D721Med (cell line): ENCODE results near the gene IQSEC2.

Experiments
- DNase-seq: peaks from one replicate; pipeline ENCODE4 v3.0.0; 2011; ENCODE audit warnings: low spot score; ENCODE audit not compliant: insufficient read length
- FAIRE-seq: peaks from 2 replicates; lab custom pipeline; 2011; peaks lifted over from hg19 to GRCh38; lab: Jason Lieb, UNC
- TF ChIP-seq, protein P1 (sequence below): IDR thresholded peaks from 2 replicates; pipeline ENCODE4 v1.5.1; 2012; ENCODE audit warnings: mild to moderate bottlenecking, control low read depth; ENCODE audit not compliant: insufficient read depth; ENCODE audit errors: missing control alignments

The IQSEC2 gene

DNA sequence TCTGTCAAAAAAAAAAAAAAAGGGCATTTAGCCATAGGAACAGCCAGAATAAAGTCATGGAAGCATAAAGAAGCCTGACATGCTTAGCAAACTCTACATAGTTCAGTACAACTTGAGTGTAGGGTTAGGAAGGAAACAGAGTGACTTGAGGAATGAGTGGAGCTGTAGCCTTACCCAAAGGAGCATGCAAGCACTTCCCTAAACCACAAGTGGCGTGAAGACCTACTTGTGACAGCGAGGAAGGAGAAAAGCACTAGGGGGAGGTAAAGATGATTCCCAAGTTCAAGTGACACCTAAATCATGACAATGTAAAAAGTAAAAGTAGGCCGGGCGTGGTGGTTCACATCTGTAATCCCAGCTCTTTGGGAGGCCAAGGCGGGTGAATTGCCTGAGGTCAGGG, 21.8 kb upstream of the IQSEC2 start:
- DNase-seq (no peak), FAIRE-seq (no peak)
- TF ChIP-seq, protein P1, sequence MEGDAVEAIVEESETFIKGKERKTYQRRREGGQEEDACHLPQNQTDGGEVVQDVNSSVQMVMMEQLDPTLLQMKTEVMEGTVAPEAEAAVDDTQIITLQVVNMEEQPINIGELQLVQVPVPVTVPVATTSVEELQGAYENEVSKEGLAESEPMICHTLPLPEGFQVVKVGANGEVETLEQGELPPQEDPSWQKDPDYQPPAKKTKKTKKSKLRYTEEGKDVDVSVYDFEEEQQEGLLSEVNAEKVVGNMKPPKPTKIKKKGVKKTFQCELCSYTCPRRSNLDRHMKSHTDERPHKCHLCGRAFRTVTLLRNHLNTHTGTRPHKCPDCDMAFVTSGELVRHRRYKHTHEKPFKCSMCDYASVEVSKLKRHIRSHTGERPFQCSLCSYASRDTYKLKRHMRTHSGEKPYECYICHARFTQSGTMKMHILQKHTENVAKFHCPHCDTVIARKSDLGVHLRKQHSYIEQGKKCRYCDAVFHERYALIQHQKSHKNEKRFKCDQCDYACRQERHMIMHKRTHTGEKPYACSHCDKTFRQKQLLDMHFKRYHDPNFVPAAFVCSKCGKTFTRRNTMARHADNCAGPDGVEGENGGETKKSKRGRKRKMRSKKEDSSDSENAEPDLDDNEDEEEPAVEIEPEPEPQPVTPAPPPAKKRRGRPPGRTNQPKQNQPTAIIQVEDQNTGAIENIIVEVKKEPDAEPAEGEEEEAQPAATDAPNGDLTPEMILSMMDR: no peak

DNA sequence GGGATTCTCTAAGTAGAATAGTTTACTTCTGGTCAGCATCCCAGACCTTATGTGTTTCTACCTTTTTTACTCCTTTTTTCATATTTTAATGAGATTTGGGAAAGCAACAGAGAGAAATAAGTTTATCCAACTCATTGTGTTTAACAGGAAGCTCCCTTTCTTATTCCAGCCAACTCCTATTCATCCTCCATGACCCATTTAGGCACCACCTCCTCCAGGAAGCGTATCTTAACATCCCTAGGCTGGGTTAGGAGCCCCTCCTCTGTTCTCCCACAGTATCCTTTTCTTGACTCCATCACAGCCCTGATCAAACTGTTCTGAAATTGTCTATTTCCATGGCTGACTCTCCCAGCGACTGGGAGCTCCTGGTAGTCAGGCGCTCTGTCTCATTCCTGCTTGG, 18.8 kb upstream of the IQSEC2 start:
- FAIRE-seq: no peak

DNA sequence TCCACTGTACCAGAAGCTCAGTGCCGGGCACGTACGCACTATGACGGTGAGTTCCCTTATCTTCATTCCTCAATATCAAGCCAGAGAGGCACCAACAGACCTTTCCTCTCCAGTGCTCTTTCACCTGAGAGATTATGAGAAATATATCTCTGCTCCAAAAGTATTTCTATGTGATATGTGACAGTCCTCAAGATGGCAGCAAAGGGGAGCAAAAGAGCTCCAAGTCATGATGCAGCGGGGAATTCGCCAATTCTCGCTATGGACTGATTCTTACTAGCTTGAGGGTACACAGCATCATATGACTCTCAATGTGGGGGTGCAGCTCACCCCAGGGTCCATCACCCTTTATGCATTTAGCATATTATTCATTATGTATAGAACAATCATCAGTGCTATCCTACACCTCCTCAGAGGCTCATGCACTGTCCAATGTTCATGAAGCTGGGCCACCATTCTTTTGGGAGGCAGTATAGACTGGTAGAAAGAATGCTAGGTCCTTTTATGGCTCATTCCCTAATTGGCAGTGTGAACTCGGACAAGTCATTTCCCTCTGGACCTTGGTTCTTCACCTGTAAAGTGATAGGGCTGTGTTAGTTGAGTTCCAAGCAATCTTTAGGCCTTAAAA, 12.8 kb upstream of the IQSEC2 start:
- DNase-seq (no peak), FAIRE-seq (no peak)
- TF ChIP-seq, protein P1: peak; percentile 2

More for the DNA sequence above, 18.8 kb upstream of the IQSEC2 start:
- no peak for DNase-seq
- TF ChIP-seq, protein P1: no peak

DNA sequence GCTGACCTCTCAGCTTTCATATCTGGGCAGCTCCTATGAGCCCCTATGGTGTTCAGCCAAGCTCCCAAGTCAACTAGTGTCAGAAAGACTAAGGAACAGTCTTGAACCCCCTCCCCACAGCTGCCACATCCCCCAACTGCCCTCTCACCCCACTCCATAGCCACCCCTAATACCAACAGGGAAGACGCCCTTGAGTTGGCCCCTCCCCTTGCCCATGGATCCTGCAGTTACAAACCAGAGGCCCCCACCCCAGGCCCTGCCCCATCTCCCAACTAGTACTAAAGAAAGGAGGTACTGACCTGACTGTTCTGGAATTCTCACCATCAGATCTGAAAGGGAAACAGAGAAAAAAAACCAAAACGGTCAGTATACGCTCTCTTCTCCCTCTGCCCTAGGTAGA, 10.2 kb upstream of the IQSEC2 start:
- FAIRE-seq (no peak), DNase-seq (no peak)
- TF ChIP-seq, protein P1: no peak

DNA sequence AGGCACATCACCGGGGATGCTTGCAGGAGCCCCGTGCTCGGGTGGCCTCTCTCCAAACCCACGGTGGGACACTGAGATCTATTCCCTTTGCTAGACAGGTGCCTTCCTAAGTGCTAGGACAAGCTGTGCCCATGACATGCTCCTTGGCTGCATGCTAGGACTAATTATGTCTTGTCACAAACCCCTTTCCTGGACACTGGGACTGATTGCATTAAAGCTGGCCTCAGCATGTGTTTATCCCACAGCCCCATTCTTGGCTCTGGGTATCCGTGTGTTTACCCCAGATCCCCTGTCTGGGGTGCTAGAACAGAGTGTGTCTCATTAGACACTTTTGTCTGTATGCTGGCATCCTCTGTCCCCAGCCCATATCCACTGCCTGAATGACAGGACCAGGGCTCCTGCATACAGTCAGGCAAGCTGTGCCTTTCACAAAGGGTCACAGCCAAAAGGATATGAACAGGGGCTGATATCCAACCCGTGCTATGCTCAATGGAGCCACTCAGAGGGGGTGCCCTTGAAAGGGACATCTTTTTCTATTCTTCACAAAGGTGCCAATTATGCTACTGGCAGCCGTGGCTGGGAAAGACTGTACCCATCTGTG, 9.2 kb upstream of the IQSEC2 start:
- TF ChIP-seq, protein P1: no peak
- FAIRE-seq (no peak), DNase-seq (no peak)

DNA sequence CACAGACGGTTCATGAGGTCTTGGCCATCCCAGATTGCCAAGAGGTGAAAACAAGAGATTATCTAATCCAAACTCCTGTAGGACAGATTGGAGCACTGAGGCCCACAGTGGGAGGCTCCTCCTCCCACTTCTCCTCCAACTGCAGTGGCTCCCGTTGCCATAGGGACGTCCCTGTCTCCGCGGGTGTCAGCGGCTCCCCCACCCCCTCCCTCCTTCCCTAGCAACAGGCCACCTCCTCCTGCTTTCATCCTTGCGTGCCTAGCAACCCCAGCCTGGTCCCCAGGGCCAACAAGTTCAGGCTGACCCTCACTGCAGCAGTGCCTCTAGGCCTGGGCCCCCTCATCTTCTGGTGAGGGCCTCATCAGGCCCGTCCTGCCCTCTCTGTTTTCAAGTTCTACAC, 6.8 kb upstream of the IQSEC2 start:
- DNase-seq (no peak), FAIRE-seq (no peak)
- TF ChIP-seq, protein P1: no peak

DNA sequence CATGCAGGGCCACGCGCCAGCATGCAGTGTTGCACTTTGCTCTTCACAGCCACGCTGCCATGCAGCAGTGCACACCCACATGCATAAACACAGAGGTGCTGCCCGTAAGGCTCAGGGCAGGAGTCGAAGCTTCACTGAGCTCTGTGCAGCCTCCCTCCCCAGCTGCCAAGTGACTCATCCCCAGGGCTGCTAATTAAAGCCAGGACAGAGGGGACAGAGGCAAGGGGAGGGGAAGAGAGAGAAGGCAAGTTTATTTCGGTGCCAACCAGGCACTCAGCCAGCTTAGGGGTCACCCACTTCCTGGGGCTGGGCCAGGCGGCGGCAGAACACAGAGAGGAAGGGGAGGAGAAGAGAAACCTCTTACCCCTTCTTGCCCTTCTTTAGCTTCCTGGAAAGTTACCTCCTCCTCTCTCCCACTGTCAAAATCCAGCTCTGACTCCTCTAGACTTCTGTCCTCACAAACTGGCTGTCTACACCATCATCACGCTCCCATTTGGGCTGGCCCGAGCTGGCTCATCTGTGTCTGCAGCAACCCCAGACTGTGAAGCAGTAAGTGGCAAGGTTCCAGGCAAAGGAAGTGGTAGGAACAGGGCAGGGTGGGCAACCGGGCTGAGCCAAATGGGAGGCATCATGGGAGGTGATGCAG, 6.2 kb upstream of the IQSEC2 start:
- TF ChIP-seq, protein P1: no peak
- FAIRE-seq: no peak
- DNase-seq: no peak
